ENCODE data around the gene CLRN2.
"Not testable (repeated sequence)": the region's sequence is repeated elsewhere in the genome, so short reads cannot be mapped to it uniquely, and the experiment has no call there.

CLRN2 gene

DNA sequence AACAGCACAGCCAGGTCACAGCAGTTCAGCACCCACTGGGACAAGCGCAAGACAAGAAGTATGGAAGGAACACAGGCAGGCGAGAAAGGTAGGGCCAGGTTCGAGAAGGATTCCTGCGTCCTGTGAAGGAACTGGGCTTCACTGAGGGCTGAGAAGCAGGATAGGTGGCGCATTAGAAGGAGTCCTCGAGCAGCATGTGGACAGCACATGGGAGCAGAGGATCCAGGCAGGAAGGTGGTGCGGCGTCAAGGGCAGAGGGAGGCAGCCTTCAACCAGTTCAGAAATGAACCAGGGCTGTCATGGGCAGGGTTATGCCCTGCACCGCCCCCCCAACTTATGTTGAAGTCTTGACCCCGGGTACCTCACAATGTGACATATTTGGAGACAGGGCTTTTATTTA is 31.3 kb downstream of the CLRN2 start:
- no peak for FAIRE-seq

DNA sequence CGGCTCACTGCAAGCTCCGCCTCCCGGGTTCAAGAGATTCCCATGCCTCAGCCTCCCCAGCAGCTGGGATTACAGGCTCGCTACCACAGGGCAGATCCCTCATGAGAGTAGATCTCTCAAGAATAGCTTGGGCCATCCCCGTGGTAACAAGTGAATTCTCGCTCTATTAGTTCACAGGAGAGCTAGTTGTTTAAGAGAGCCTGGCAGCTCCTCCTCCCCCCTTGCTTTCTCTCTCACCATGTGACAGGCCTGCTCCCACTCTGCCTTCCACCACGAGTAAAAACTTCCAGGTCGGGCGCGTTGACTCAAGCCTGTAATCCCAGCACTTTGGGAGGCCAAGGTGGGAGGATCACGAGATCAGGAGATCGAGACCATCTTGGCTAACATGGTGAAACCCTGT is 31.7 kb downstream of the CLRN2 start:
- FAIRE-seq, result no peak

DNA sequence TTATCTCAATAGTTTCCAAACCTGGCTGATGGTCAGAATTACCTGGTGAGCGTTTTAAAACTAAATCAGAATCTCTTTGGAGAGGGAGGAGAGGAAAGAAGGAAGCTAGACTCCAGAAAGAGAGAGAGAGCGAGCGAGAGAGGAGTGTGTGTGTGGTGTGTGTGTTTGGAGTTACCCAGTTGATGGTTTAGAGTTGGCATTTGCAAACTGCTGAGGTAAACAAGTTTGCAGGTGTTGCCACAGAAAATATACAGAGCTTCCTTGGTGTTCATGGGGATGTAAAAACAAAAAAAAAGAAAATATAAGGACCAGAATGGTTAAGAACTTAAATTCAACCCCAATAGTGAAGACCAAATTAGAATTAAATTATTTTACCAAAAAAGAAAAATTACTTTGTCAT is 35.6 kb downstream of the CLRN2 start:
- FAIRE-seq, result no peak

DNA sequence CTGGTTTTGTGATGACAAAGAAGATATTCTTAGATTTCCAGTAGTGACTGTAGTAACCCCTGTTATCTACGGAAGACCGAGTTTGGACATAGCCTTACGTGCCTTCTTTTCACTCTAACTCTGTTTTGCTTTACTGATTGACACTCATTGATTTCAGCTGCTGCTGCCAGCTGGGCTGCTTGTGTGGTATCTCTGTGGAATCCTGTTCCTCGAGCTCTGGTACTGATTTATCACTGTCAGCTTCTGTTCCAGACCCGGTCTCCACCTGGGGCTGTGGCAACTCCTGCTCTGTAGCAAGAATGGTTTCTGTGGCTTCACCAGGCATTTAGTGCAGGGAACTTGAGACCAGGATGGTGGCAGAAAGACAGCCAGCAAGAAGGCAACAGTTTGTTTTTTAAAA is 37.5 kb downstream of the CLRN2 start:
- no peak for FAIRE-seq

DNA sequence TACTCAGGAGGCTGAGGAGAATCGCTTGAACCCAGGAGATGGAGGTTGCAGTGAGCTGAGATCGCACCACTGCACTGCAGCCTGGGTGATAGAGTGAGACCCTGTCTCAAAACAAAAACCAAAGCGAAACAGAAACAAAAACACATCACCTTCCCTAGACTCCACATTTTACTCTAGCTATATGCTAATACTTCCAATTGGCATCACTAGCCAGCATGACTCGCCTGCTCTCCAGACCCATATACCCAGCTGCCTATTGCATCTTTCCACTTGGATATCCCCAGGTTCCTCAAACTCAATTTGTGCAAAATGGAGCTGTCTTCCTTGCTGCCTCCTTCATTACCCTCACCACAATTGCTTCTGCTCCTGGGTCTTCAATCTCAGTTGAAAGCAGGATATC is 39.6 kb downstream of the CLRN2 start:
- FAIRE-seq, result no peak

DNA sequence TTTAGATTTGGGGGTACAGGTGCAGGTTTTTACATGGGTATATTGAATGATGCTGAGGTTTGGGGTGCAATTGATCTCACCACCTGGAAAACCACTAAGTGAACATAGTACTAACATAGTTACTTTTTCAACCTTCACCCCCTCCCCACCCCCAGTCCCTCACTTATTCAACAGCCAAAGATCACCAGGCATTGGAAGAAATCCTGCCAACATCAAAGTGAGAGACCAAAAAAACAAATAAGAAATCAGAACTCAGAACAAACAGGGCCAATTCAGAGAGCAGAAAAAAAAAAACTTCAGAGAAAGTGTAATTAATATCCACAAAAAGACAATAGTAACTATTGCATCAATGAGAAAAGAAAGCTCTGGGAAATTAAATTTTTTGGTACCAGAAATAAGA is 41.5 kb downstream of the CLRN2 start:
- no peak for FAIRE-seq

DNA sequence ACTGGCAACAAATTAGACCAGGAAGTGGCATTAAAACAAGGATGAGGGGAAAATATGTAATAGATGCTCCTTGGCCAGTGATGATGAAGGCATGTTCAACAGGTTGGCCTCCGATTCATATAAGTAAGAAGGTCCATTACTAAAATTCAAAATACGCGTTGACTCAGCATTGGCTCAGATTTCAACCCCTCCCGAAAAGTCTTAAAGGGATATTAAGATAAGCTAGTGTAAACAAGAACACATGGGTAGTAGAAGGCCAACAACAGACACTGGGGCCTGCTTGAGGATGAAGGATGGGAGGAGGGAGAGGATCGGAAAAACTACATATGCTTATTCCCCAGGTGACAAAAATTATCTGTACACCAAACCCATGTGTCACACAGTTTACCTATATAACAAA is 42.9 kb downstream of the CLRN2 start:
- no peak for FAIRE-seq

DNA sequence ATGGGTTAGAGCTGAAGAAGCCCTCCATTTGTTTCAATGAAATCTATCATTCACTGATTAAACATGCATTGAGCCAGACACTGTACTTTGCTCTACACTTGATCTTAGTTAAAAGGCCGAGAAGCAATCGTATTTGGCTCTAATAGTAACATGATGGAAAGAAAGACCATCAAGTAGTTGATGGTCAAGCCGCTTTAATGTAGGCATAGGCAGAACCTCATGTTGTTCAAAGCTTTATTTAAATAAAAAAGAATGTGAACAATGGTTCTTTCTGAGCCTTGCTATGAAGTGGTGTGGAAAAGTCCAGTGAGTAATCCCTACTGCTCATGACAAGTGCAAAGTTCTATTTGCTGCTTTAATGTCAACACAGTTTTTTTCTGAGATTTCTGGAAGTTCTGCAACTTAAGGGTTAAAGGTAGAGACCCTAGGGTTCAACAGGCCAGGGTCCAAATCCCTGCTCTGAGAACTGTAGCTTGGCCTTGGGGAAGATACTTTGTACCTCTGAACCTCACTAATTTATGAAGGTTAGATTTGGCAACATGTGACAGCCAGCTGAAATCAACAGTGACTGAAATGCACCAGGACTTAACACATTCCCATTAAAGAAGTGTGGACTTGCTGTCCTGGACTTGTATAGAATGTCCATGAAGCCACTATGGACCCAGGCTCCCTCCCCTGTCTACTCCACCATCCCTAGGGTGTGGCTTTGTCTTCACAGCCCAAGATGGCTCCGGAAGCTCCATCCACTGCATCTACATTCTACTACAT is 44.2 kb downstream of the CLRN2 start:
- FAIRE-seq, result no peak

DNA sequence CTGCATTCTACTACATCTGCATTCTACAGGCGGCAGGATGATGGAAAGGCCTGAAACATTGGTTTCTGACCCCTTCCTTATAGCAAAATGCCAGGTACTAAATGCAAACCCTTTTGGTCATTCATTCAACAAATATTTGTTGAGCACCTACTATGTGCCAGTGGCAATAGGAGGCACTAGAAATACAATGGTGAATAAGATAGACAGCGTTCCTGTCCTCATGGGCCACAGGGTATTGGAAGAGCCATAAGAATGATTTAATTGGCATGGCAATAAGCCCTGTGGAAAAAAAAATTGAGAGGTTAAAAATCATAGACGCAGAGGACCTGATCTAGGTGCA is 44.7 kb downstream of the CLRN2 start:
- no peak for FAIRE-seq

DNA sequence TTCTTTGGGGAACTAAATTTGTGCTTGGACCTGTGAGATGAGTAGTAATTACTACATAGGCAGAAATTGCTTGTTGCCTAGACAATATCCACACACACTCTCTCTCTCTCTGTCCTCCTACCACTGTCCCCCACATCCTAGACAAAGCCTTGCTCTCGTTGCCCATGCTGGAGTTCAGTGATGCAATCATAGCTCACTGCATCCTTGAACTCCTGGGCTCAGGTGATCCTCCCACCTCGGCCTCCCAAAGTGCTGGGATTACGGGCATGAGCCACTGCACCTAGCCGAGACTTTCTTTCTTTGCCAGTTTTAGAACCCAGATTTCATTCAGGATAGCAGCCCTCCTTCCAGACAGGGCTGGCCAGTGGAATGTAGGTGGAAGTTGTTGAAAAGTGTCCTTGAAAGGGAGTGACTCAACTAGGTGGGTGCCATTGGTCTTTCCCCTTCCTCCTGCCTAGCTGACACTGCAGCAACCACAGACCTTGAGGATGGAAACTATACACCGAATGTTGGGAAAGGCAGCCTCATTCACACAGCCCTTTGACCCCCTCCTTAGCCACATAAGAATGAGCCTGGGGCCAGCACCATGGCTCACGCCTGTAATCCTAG is 45.2 kb downstream of the CLRN2 start:
- FAIRE-seq, result no peak

DNA sequence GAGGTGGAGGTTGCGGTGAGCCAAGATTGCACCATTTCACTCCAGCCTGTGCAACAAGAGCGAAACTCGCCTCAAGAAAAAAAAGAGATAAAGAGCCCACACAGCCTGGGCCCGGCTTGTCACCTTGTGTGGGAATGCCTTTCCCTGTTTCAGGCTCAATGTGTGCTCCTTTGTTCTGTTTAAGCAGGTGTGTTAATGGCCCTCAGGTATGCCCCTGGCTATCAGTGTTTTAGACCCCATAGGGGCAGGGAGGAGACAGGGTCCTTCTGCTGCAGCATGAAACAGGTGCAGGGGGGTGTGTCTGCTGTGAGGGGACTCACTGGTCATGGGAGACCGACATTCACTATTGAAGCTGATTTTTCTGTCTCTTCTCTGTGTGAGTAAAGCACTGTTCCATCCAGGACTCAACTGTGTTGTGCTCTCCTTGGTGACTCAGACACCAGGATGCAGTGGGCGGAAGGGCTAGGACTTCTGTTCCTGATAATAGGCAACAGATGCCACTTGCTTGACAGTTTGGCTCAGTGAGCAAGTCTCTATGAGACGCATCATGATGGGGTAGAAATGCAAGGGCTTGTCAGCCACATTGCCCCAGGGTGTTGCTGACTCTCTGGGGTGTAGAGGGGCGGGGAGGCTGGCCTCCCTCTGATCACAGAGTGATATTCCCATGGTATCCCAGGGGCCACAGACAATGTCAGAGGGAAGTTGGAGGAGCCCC is 46.4 kb downstream of the CLRN2 start:
- FAIRE-seq, result no peak

DNA sequence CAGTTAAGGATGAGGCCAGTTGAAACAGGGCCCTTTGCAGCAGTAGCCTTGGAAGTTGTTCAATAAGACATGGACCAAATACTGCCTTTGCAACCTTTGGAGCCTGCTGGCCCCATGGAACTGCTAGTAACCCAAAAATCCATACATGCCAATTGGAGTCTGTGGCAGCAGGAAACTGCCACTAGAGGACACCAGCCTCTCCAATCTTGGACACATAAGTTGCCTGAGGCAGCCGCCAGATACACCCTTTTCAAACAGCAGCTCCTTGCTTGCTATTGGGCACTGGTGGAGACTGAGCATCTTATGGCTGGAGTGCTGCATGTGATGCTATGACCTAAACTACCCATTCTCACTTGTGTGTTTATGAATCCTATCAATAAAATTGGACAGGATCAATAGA is 47.2 kb downstream of the CLRN2 start:
- no peak for FAIRE-seq

DNA sequence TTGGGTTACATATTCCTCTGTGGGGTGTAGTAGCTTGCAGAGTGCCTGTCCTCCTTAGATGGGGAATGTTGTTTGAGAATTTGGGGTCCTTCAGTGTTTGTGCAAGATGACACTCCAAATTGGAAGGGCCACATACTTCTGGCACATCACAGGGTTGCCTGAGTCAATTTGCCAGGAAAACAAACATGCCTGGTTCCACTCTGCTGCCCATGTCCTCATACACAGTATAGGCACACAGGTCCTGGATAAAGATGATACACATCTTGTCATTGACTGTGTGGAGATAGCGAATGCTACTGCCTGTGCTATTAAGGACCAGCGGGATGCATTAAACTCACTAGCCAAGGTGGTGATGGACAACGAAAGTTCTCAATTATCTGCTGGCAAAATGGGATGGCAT is 50.9 kb downstream of the CLRN2 start:
- no peak for FAIRE-seq

DNA sequence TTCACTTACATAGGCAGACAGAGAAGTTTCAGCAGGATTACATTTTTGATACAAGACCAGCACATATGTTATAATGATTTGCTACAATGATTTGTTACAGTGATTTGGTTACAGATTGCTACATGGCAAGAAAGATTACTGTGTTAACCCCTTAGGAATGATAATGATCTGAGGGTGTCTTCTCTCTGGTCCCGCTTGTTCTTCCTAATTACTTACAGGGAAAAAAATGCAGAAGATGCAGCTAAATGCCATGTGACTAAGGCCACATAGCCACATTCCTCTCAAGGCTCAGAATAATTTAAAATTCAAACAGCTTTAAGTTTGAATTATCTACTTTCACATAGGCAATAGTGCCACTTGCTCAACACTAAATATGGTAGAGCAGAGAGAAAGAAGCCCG is 52.3 kb downstream of the CLRN2 start:
- no peak for FAIRE-seq

DNA sequence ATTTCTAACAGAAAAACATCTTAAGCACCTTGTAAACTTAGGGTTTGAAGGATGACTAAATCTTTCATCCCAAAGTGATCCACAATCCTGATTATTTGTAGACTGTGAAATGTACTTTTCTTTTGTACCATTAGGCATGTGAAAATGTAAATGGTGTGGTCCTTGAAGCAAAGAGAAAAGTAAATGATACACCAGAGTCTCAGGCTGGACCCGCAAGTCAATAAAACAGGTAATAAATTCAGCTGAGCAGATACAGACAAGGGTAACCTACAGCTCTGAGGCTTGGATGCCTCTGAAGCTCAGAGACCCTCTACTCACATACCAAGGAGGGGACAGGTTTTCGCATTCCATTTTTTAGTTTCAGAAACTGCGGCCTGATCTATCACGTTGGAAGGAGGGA is 59.2 kb downstream of the CLRN2 start:
- FAIRE-seq, result no peak

DNA sequence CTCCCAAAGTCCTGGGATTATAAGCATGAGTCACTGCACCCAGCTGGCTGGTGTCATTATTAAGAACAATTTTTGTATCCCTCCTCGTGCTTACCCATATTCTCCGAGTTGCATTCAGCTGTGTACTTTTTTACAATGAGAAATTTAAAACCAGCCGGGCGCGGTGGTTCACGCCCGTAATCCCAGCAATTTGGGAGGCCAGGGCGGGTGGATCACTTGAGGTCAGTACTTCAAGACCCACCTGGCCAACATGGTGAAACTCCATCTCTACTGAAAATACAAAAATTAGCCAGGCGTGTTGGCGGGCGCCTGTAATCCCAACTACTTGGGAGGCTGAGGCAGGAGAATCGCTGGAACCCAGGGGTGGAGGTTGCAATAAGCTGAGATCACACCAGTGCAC is 60.2 kb downstream of the CLRN2 start:
- not testable (repeated sequence) for FAIRE-seq

Measured in A204.1 (cell line).